ENCODE measurements around the gene PFKM. TPM values are rescaled to one million over a fixed set of nuclear protein-coding genes. Genes with fewer than 3 reads are reported as not detected.

The PFKM gene
- total and polyA plus RNA-seq, 9 of the 15 experiments (the other 6 are each of a cell fraction or from before 2014, with no cell fraction given) = 16.5 to 39.9 (median 31.7) TPM

DNA sequence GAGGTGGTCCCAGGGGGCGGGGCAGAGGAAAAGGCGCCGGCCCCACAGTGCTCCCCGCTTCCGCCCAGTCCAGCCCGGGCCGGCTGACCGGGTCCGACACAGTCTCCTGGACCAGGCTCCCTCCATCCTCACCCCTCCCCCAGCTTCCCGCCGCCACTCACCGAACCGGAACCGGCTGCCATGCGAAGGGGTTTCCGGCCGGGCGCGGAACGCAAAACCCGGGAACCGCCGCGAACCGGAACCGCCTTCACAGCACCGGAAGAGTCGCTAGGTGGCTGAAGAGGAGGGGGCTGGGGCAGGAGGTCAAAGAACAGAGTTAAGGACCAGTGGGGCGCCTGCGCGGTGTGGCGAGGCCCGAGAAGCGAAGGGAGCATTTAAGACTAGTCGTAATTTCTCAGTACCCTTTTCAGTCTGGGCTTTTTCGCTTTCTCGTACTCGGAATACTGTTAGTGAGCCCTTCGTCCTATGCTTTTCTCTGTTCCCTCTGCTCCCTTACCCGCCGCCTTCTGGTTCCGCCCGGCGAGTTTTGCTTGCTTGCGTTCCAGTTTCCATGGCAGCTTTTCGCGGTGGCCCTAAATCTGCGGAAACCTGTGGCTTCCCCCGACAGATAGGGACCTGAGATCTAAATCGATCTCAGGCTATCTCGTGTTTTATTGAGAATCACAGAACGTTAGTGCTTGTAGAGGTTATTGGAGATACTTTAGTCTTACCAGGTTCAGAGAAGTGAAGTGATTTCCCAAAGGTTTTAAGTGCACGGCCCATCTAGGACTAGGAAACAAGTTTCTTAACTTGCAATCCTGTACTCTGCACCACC lies 13.1 kb upstream of the PFKM start, which contains the start of gene SENP1 (continued):
- peak; percentile 73 for TF ChIP-seq HCFC1 (IDR thresholded peaks at IDR 0.05; ENCODE audit: low read depth, low read length)
- TF ChIP-seq CTBP1 (IDR thresholded peaks at IDR 0.05; ENCODE audit: borderline replicate concordance) = peak; percentile 67; the same call in 1 of the 2 replicates
- TF ChIP-seq CCNT2 (IDR thresholded peaks at IDR 0.05; ENCODE audit: borderline replicate concordance, extremely low read depth, insufficient read length, low read depth, low read length) = peak; percentile 60
- no peak for TF ChIP-seq RBM15 (IDR thresholded peaks at IDR 0.05; ENCODE audit: insufficient read depth, low read length)
- TF ChIP-seq ZFX (CRISPR knock-in tag; IDR thresholded peaks at IDR 0.05) = peak; percentile 62
- TF ChIP-seq, protein P1, sequence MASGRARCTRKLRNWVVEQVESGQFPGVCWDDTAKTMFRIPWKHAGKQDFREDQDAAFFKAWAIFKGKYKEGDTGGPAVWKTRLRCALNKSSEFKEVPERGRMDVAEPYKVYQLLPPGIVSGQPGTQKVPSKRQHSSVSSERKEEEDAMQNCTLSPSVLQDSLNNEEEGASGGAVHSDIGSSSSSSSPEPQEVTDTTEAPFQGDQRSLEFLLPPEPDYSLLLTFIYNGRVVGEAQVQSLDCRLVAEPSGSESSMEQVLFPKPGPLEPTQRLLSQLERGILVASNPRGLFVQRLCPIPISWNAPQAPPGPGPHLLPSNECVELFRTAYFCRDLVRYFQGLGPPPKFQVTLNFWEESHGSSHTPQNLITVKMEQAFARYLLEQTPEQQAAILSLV (tag; IDR thresholded peaks at IDR 0.05) = no peak
- TF ChIP-seq ESRRA (IDR thresholded peaks at IDR 0.05; ENCODE audit: borderline replicate concordance, low read depth) = no peak; the same call in none of the 2 replicates
- TF ChIP-seq, protein P2, sequence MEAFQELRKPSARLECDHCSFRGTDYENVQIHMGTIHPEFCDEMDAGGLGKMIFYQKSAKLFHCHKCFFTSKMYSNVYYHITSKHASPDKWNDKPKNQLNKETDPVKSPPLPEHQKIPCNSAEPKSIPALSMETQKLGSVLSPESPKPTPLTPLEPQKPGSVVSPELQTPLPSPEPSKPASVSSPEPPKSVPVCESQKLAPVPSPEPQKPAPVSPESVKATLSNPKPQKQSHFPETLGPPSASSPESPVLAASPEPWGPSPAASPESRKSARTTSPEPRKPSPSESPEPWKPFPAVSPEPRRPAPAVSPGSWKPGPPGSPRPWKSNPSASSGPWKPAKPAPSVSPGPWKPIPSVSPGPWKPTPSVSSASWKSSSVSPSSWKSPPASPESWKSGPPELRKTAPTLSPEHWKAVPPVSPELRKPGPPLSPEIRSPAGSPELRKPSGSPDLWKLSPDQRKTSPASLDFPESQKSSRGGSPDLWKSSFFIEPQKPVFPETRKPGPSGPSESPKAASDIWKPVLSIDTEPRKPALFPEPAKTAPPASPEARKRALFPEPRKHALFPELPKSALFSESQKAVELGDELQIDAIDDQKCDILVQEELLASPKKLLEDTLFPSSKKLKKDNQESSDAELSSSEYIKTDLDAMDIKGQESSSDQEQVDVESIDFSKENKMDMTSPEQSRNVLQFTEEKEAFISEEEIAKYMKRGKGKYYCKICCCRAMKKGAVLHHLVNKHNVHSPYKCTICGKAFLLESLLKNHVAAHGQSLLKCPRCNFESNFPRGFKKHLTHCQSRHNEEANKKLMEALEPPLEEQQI (IDR thresholded peaks at IDR 0.05) = peak; percentile 69; the same call in 1 of the 2 replicates
- no peak for TF ChIP-seq CREB1 (IDR thresholded peaks at IDR 0.05)
- peak; percentile 34; the same call in 1 of the 2 replicates for TF ChIP-seq CREB1 (CRISPR knock-in tag; IDR thresholded peaks at IDR 0.05)
- peak in 1 of 2 experiments; percentile 53; a peak in 1 of 4 replicates for TF ChIP-seq TBL1XR1 (IDR thresholded peaks at IDR 0.05; ENCODE audit: low read length in 2 of 2)
- TF ChIP-seq ZNF146 (CRISPR knock-in tag; IDR thresholded peaks at IDR 0.05; ENCODE audit: unreplicated experiment) = no peak
- no peak for TF ChIP-seq ERF (CRISPR knock-in tag; IDR thresholded peaks at IDR 0.05)
- TF ChIP-seq EP400 (IDR thresholded peaks at IDR 0.05) = peak; percentile 91
- TF ChIP-seq FIP1L1 (IDR thresholded peaks at IDR 0.05; ENCODE audit: low read depth, low read length, poor library complexity, severe bottlenecking) = peak; percentile 73
- 0 out of 2 replicates have a peak, but pooled peaks have one; percentile 41 for TF ChIP-seq MXI1 (IDR thresholded peaks at IDR 0.05; ENCODE audit: low read depth, low read length)
- no peak for TF ChIP-seq RBM17 (IDR thresholded peaks at IDR 0.05; ENCODE audit: borderline replicate concordance, low read depth, low read length)
- TF ChIP-seq ZFPM2 (CRISPR knock-in tag; IDR thresholded peaks at IDR 0.05) = no peak
- TF ChIP-seq, protein P3, sequence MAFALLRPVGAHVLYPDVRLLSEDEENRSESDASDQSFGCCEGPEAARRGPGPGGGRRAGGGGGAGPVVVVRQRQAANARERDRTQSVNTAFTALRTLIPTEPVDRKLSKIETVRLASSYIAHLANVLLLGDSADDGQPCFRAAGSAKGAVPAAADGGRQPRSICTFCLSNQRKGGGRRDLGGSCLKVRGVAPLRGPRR (CRISPR knock-in tag; IDR thresholded peaks at IDR 0.05) = peak; percentile 62; the same call in 1 of the 2 replicates
- no peak for TF ChIP-seq SP2 (IDR thresholded peaks at IDR 0.05; ENCODE audit: extremely low read depth, low read depth, low read length, poor library complexity, severe bottlenecking)
- TF ChIP-seq, protein P4, sequence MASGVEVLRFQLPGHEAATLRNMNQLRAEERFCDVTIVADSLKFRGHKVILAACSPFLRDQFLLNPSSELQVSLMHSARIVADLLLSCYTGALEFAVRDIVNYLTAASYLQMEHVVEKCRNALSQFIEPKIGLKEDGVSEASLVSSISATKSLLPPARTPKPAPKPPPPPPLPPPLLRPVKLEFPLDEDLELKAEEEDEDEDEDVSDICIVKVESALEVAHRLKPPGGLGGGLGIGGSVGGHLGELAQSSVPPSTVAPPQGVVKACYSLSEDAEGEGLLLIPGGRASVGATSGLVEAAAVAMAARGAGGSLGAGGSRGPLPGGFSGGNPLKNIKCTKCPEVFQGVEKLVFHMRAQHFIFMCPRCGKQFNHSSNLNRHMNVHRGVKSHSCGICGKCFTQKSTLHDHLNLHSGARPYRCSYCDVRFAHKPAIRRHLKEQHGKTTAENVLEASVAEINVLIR (CRISPR knock-in tag; IDR thresholded peaks at IDR 0.05) = no peak
- peak; percentile 97 for TF ChIP-seq GABPB1 (CRISPR knock-in tag; IDR thresholded peaks at IDR 0.05)
- TF ChIP-seq ZNF583 (CRISPR knock-in tag; IDR thresholded peaks at IDR 0.05) = peak; percentile 46; the same call in 1 of the 2 replicates
